HepG2 (cell line): ENCODE data around the gene ZFP62. TPM values are rescaled to one million over a fixed set of nuclear protein-coding genes. Genes with fewer than 3 reads are reported as not detected.

Experiments used
- CHD2 ChIP-seq: IDR thresholded peaks from 2 replicates; pipeline ENCODE4 v1.6.1; 2011; ENCODE audit warnings: low read depth, low read length, improper control_type of control experiment
- ELF4 ChIP-seq: sonication (generic); formaldehyde crosslinking; IDR thresholded peaks from 2 replicates; pipeline ENCODE4 v1.5.0; 2020; ENCODE audit warnings: missing genetic modification reagents, mild to moderate bottlenecking, moderate library complexity, borderline replicate concordance
- HDAC1 ChIP-seq: sonication (generic); formaldehyde crosslinking; IDR thresholded peaks from 2 replicates; pipeline ENCODE4 v1.5.1; 2020; ENCODE audit warnings: mild to moderate bottlenecking, missing genetic modification reagents
- KMT2A ChIP-seq: sonication (generic); formaldehyde crosslinking; IDR thresholded peaks from 2 replicates; pipeline ENCODE4 v1.4.0; 2020; ENCODE audit warnings: missing genetic modification reagents
- MAZ ChIP-seq, 2 experiments: sonication (generic) in 1 of 2; formaldehyde crosslinking in 1 of 2; IDR thresholded peaks; 2 replicates each; pipeline versions ENCODE4 v1.5.0 to v1.6.1; 2012 to 2020; ENCODE audit warnings: low read depth in 2 of 2, mild to moderate bottlenecking in 2 of 2, borderline replicate concordance in 1 of 2, improper control_type of control experiment in 1 of 2, low read length in 1 of 2, missing genetic modification reagents in 1 of 2, moderate library complexity in 1 of 2
- MED13 ChIP-seq: sonication (generic); formaldehyde crosslinking; IDR thresholded peaks from 2 replicates; pipeline ENCODE4 v1.5.0; 2020; ENCODE audit warnings: missing genetic modification reagents
- NCOR1 ChIP-seq: fragments of 200-600 bp; sonication (generic); IDR thresholded peaks from 2 replicates; pipeline ENCODE4 v1.7.0; 2017; ENCODE audit warnings: antibody characterized with exemption, low read length, borderline replicate concordance
- POLR2AphosphoS5 ChIP-seq: IDR thresholded peaks from 2 replicates; pipeline ENCODE4 v1.6.1; 2012; ENCODE audit warnings: low read depth, low read length
- PTBP1 ChIP-seq: fragments of 200-400 bp; formaldehyde crosslinking; IDR thresholded peaks from 2 replicates; pipeline ENCODE4 v1.6.1; 2018; ENCODE audit warnings: low read length, low read depth; ENCODE audit not compliant: poor library complexity, severe bottlenecking
- SP1 ChIP-seq, 2 experiments: fragments of 450-650 bp in 1 of 2; sonication (generic) in 1 of 2; formaldehyde crosslinking in 1 of 2; IDR thresholded peaks; 2 replicates each; pipeline versions ENCODE4 v1.4.0 to v1.6.1; 2016 to 2020; ENCODE audit warnings: missing genetic modification reagents in 1 of 2
- ZBTB7A ChIP-seq: sonication (generic); formaldehyde crosslinking; IDR thresholded peaks from 2 replicates; pipeline ENCODE4 v1.8.0; 2022; ENCODE audit warnings: mild to moderate bottlenecking, missing genetic modification reagents
- ZFP37 ChIP-seq: sonication (generic); formaldehyde crosslinking; IDR thresholded peaks from 2 replicates; pipeline ENCODE4 v1.4.0; 2020; ENCODE audit warnings: missing genetic modification reagents, borderline replicate concordance
- ZNF235 ChIP-seq: sonication (generic); formaldehyde crosslinking; IDR thresholded peaks from 2 replicates; pipeline ENCODE4 v1.8.1; 2023; ENCODE audit warnings: mild to moderate bottlenecking, missing genetic modification reagents, borderline replicate concordance
- ZNF30 ChIP-seq: sonication (generic); formaldehyde crosslinking; IDR thresholded peaks from 2 replicates; pipeline ENCODE4 v1.5.0; 2020; ENCODE audit warnings: mild to moderate bottlenecking, missing genetic modification reagents
- ZNF710 ChIP-seq: sonication (generic); formaldehyde crosslinking; IDR thresholded peaks from 2 replicates; pipeline ENCODE4 v1.5.0; 2020; ENCODE audit warnings: mild to moderate bottlenecking, missing genetic modification reagents, borderline replicate concordance
- ZNF800 ChIP-seq: sonication (generic); formaldehyde crosslinking; IDR thresholded peaks from 2 replicates; pipeline ENCODE4 v1.4.0; 2020; ENCODE audit warnings: missing genetic modification reagents
- ZNF878 ChIP-seq: sonication (generic); formaldehyde crosslinking; IDR thresholded peaks from 2 replicates; pipeline ENCODE4 v1.8.1; 2023; ENCODE audit warnings: mild to moderate bottlenecking, missing genetic modification reagents, moderate library complexity
- polyA plus RNA-seq, 8 experiments: library from polyadenylated mRNA; depleted of rRNA in 3 of 8; stranded (reverse) in 7 of 8; unstranded in 1 of 8; fragments of >200 nt; fragmentation: Illumina TruSeq in 4 of 8; extraction: Trizol in 4 of 8; gene quantifications; 2 replicates each; pipeline versions ENCODE4 v1.2.1 to v1.2.3, GENCODE V29; 2011 to 2016; ENCODE audit warnings: low read depth in 4 of 8, missing spikeins in 1 of 8, mixed read lengths in 1 of 8; ENCODE audit not compliant: insufficient read depth in 1 of 8
- total RNA-seq, 5 experiments: library from RNA; depleted of rRNA; stranded (reverse); fragments of >200 nt; fragmentation: Illumina TruSeq; extraction: Trizol; gene quantifications; 2 replicates each; pipeline ENCODE4 v1.2.3, GENCODE V29; 2016; ENCODE audit warnings: low read depth in 1 of 5
- TF ChIP-seq, protein P1 (sequence below): IDR thresholded peaks from 2 replicates; pipeline ENCODE4 v1.6.1; 2016; ENCODE audit warnings: mild to moderate bottlenecking, missing biosample characterization, missing genetic modification reagents

The ZFP62 gene
- total and polyA plus RNA-seq, 2 of the 13 experiments (the other 11 are each of a cell fraction or from before 2014, with no cell fraction given): 8.2 to 19.4 TPM

DNA sequence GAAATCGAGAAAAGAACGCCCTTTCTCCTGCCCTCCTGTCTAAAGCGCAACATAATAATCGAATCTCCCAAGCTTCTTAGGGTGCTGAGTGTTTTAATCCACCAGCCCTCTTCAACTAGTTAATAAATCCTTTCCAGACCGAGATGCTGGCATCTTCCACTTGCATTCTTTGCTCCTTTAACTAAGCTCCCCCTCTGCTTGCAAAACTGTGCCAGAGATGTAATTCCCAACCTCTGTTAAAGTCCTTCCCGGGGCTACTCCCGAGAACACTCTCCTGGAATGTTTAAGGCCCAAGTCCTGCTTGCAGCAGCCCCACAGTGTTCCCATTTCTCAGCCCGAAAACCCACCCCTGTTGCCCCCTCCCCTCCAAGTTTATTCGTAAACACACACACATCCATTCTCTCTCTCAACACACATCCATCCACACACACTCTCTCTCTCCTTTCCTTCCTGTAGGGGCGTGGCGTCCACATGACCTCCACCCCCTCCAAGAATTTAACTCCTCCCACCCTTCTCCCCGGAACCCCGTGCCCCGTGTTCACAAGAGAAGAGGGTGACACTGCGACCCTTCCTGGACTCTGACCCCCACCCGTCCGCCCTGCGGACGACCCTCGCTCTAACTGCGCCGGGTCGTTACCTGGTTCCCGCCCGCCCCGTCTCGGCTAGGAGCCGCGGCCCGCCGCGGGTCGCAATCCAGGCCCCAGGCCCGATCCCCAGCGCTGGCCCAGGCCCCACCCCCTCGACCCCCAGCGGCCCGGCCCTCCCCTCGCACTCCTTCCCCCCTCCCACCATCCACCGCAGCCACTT, 51.5 kb downstream of the ZFP62 start (continued):
- TF ChIP-seq ZNF800 (CRISPR knock-in tag) (no peak), ZNF878 (0 out of 2 replicates have a peak, but pooled peaks have one; percentile 4), ZFP37 (no peak), ZBTB7A (CRISPR knock-in tag) (0 out of 2 replicates have a peak, but pooled peaks have one; percentile 29), SP1 (IDR thresholded peaks at IDR 0.05) (no peak), SP1 (CRISPR knock-in tag; IDR thresholded peaks at IDR 0.05) (peak; percentile 87), NCOR1 (peak; percentile 23; the same call in 1 of the 2 replicates), ZNF710 (CRISPR knock-in tag) (peak; percentile 88; the same call in 1 of the 2 replicates), MAZ (IDR thresholded peaks at IDR 0.05; ENCODE audit: borderline replicate concordance, low read depth, low read length) (no peak), MAZ (CRISPR knock-in tag; IDR thresholded peaks at IDR 0.05; ENCODE audit: low read depth) (0 out of 2 replicates have a peak, but pooled peaks have one; percentile 20), ZNF235 (CRISPR knock-in tag) (0 out of 2 replicates have a peak, but pooled peaks have one; percentile 46), CHD2 (no peak), ZNF30 (CRISPR knock-in tag) (peak; percentile 55; the same call in 1 of the 2 replicates), MED13 (CRISPR knock-in tag) (0 out of 2 replicates have a peak, but pooled peaks have one; percentile 11), PTBP1 (no peak), KMT2A (CRISPR knock-in tag) (no peak), HDAC1 (0 out of 2 replicates have a peak, but pooled peaks have one; percentile 9), ELF4 (CRISPR knock-in tag) (peak; percentile 84), POLR2AphosphoS5 (peak; percentile 57; the same call in 1 of the 2 replicates)
- TF ChIP-seq, protein P1, sequence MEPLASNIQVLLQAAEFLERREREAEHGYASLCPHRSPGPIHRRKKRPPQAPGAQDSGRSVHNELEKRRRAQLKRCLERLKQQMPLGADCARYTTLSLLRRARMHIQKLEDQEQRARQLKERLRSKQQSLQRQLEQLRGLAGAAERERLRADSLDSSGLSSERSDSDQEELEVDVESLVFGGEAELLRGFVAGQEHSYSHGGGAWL (CRISPR knock-in tag): peak; percentile 45; the same call in 1 of the 2 replicates
